Hematopoietic multipotent progenitor cell (in vitro differentiated cells): ENCODE measurements around the gene PGLYRP3. TPM values are rescaled to one million over a fixed set of nuclear protein-coding genes. Genes with fewer than 3 reads are reported as not detected.

ENCODE experiments used
- DNase-seq, 3 donors: peaks; one replicate each; pipeline ENCODE4 v3.0.0-alpha.2; 2011 to 2015; ENCODE audit warnings: low read depth in 2 of 3, low spot score in 2 of 3
- total RNA-seq: library from RNA; depleted of rRNA; stranded (reverse); fragments of >200 nt; gene quantifications from one replicate; pipeline ENCODE4 v1.2.3, GENCODE V29; 2012

Gene PGLYRP3
- not detected for total RNA-seq

DNA sequence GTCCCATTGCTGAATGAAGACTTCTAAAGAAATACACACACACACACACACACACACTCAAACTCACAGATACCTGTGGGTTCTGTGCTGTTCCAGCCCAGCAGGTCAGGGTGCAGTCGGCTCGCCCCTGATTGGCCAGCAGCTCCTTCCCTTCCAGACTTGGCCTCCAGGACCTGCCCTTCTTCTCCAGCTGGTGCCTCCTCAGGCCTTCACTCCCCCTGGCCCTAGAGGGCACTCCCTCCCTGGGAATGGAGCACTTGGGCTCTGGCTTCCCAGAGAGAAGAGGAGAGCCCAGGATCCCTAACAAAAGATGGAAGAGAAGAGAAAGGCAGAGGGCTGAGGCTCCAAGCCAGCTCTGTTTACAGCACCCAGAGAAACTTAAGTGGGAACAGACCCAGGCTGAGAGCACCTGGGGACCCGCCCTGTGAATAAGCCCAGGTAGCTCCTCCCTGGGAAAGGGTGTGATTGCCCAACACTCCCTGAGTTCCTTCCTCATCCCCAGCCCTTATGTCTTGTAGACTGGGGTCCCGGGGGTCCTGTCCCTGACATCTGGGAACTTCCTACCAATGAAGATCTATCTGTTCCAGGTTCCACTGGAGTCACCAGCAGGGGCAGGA is at the start of gene PGLYRP3:
Gene PGLYRP3 (minus strand): TSS at position 383 of the 617 bp plus-strand sequence. CDS start 2,287 bp downstream, outside the sequence.
- no peak for DNase-seq

GRCh38 chr1:153362187-153362775 is 49.5 kb upstream of the PGLYRP3 start:
- DNase-seq, result no peak

GRCh38 chr1:153361480-153362109 is 48.8 kb upstream of the PGLYRP3 start:
- no peak for DNase-seq

GRCh38 chr1:153360592-153361479 is 48.1 kb upstream of the PGLYRP3 start:
- DNase-seq, result no peak

DNA sequence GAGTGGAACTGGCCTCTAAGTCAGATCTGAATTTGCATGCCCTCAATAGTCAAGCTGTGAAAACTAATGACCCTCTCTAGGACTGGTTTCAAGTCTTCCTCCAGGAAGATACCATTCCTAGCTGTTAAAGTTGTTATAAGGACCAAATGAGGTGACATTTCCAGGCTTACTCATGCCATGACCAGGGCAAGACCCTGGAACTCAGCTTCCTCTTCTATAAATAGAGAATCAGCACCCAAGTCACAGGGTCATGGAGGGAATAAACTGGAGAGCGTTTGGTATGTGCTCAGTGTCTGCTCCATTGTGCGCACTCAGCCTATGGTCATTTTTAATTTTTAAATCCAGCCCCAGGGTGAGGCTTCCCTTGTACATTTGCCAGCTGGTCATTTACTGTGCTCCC is 47.4 kb upstream of the PGLYRP3 start:
- DNase-seq, result no peak

GRCh38 chr1:153359241-153359640 is 46.5 kb upstream of the PGLYRP3 start:
- no peak for DNase-seq

DNA sequence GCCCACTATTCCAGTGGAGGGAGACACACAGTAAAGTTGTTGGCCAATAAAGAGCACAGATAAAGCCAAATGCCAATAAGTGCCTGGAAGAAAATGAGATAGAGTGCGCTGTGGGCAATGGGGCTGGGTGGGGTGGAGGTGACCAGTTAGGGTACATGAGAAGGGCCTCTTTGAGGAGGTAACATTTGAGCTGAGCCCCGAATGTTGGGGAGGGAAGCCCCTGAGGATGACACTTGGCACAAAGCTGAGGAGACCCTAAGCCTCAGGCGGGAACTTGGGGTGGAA is 45.9 kb upstream of the PGLYRP3 start:
- DNase-seq, result no peak

DNA sequence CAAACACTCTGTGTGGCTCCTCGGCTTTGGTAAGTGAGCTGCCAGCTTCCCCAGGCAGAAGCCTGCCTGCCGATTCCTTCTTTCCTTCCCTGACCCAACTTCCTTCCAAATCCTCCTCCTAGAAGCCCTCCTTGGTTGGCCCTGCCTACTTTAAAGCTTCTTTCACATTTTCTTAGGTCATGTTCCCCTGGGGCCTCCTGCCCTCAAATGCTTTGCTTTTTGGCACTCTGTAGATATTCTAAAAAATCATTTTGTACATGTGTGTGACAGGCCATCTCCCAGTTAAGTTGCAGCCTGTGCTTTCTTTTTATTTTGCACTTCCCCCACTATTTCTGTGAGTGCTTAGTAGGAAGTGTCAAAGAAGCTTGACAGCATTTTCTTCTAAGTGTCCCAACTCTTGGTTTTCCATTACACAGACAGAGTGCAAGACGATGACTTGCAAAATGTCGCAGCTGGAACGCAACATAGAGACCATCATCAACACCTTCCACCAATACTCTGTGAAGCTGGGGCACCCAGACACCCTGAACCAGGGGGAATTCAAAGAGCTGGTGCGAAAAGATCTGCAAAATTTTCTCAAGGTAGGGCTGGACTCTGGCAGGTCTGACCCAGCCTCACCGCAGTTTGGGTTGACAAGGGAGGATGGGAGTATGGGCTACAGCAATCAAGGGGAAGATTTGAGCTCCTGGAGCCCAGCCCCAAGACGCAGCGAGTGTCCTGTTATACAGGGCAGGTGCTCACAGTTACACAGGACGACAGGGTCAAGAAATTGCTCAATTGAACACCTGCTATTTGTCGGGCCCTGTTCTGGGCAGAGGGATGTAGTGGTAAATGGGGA is 45.3 kb upstream of the PGLYRP3 start, which contains the start of gene S100A9:
Gene S100A9 (plus strand): TSS at position 2 of the 838 bp plus-strand sequence. CDS start 430 bp downstream, at position 432.
- DNase-seq, result peak in 1 of 3 donors; percentile 46

DNA sequence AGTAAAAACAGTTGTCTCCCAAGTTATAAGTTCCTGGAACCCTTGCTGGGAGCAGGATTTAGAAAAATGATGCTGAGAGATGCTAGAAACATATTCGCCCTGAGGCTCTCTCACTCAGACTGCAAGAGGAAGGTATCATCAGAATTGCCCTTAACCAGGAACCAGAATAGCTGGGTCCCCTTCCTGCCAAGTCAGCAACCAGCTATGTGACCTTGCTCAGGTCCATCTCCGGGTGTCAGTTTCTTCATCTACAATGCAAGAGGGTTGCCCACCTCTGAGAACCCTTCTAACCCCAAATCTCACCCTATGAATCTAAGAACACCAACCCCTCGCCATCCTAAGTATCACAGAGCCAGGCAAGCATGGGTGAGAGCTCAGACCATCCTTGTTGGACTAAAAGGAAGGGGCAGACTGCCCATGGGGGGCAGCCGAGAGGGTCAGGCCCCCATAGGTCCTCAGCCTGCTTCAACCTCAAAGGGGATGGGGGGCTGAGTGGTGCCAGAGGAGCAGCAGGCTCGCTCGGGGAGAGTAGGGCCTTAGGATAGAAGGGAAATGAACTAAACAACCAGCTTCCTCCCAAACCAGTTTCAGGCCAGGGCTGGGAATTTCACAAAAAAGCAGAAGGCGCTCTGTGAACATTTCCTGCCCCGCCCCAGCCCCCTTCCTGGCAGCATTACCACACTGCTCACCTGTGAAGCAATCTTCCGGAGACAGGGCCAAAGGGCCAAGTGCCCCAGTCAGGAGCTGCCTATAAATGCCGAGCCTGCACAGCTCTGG is 44.5 kb upstream of the PGLYRP3 start:
- DNase-seq, result no peak

- no peak for DNase-seq
Measured at GRCh38 chr1:153356392-153357075, 43.8 kb upstream of the PGLYRP3 start.

DNA sequence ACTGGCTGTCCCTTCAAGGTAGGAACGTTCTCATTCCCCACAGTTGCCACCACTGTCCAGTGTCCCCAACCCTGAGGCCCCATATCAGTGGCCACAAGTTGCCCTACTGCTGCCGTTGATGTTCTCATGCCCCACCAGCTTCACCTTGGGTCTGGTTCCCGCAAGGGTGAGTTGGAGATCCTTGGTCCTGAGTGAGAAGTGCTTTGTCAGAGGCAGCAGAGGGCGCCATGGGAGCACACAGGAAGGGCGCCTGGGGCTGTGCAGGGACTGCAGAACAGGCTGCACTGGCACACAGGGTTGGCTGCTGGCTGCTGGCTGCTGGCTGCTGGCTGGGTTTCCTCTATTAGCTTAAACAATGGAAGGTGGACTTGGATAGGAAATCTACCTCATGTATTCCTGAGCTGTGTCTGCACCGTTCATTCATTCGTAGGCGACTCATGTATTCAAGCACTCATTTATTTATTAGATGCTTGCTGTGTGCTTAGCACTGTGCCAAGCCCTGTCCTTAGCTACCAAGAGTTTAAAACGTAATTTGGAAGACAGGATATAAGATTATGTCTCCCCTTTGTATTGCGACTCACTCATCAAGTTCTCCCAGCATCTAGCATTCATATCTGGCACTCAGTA is 42.8 kb upstream of the PGLYRP3 start:
- DNase-seq, result peak in 2 of 3 donors; percentile 66 to 81

DNA sequence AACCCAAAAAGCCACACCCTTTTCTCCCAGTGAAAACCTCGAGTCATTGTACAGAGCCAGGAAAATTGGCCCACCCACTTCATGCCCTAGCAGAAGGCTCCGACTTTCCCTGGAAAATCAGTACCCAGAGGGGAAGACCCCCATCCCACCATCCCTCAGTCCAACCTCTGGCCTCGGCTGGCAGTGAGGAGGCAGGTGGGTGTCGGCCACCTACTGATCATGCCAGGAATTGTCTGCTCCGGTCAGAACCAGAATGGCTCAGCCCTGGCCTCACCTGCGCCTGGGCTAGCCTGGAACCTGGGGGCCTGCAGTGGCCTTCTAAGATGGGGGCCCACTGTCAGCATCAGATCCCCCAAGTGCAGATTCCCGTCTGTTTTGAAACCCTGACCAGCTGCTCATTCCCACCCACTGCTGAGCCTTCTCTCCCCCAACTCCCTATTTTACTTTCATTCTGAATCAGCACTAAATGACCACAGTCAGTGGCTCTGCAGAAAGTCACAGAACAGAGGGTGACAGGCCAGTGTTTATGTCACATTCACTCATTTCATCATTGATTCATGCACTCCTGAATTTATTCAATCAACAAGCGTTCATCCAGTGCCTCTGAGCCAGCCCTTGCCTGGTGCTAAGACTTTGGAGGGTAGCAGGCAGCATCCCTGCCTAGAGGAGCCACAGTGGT is 41.9 kb upstream of the PGLYRP3 start:
- no peak for DNase-seq

DNA sequence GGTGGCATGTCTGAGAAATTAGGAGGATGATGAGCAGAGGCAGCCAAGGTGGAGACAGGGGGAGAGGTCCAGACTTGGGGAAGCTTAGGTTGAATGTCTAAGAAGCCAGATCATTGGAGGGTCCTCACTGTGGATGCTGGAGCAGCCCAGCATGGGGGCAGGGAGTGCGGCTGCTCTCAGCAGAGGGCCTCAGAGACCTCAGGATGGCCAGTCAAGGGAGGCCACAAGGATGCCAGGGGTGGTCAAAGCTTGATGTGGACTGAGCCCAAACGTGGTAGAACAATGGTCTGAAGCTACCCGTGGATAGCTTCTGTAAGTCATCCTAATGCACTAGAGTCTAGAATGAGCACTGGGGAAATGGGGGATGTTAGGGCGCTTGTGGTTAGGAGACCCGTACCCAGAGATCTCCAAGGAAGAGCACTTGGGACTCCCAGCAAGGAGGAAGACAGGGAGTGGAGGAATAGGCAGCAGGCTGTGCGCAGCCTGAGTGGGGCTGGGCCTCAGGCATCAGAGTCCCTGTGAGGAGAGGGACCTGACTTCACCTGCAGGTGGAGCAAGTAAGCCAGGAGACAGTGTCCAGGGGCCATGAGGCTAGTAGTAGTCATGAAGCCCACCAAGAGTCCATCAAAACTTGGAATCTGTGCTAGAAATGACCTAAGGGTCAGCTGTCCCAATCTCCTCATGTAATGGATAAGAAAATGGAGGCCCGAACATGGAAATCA is 40.6 kb upstream of the PGLYRP3 start:
- DNase-seq, result peak in 1 of 3 donors; percentile 47

DNA sequence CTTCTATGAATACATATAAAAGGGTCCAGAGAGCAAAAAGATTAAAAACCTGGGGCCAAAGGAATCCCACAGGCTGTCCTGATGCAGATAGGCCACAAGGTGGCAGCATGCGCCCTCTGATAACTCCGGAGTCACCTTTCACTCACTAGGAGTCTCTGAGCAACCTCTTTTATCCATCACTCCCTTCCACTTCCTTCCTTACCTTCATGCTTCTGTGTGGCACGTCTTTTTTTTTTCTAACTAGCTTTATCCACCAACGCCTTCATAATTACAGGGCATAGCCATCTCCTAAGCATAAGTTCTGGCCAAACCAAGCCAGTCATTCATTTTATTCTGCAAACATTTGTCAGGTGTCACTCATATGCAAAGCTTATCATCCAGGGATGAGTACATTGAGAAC is 39.8 kb upstream of the PGLYRP3 start:
- DNase-seq, result peak; percentile 22 to 84 (median 62)

DNA sequence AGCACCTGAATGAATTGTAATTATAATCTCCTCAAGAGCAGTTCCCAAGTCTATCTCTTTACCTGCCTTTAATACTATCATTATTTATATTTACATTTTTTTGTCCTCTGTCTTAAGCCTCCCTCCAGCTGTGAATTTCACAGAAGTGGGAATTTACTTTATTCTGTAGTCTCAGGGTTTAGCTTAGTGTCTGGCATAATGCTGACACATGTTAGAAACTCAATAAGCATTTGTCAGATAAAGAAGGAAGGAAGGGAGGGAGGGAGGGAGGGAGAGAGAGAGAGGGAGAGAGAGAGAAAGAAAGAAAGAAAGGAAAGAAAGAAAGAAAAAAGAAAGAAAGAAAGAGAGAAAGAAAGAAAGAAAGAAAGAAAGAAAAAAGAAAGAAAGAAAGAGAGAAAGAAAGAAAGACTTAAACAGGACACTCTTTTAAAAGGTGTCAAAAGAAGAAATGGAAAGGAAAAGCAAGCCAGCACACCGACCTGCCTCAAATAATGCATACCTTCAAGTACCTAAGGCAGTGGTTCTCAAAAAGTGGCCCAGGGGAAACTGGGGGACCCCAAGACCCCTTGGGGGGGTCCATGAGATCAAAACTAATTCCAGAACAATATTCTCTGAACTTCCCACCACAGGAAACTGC is 37.7 kb upstream of the PGLYRP3 start:
- no peak for DNase-seq

DNA sequence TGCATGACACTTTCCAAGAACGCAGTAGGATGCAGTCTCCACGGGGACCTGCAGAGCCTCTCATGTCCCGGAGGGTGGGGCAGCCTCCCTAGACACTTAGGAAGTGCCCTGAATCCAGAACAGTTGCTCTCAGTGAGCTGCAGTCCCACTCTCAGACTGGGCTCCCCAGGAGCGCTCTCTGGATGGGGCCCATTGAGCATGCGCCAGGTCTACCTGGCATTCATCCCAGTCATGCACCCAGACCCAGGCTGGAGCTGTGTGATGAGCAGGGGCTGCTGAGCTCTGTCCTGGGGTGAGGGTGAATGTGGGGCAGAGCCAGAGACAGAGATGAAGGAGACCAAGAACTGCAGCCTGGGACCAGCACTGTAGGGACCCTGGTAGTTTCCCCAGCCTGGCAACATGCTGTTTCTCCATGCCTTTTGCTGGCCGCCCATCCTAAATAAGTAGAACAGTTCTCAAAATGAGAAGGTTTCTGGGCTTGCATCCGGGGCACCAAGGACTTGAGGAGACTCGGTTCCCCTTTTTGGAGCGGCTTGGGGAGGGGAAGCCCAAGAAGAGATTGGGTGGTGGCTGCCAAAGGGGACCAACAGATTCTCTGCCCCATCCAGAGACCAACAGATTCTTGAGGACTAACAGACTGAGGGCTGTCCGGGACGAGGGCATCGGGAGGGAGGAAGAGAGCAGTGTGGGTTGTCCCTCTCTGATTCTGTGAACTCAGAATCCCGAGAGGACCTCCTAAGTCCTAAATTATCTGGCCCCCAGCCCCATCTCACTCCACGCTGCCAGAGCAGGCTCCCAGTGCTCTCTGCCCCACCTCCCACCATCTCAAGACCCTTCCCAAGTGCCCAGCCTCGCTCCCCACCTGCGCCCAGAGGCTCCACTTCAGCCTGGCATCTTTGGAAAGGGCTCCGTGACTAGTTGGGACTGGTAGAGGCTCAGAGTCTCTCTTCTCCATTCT is 36.9 kb upstream of the PGLYRP3 start:
- no peak for DNase-seq
